Neuron (in vitro differentiated cells): Measurements from ENCODE around the gene COL27A1.

ENCODE experiments used
- H2AFZ ChIP-seq: one replicate; pipeline ENCODE4 v1.6.1; 2013; ENCODE audit warnings: low read depth, mild to moderate bottlenecking, inconsistent platforms, low read length, moderate library complexity
- H3K27me3 ChIP-seq: one replicate; pipeline ENCODE4 v1.6.1; 2013; ENCODE audit warnings: low read length; ENCODE audit not compliant: insufficient read depth
- H3K36me3 ChIP-seq: one replicate; pipeline ENCODE4 v1.6.1; 2013; ENCODE audit warnings: low read length; ENCODE audit not compliant: insufficient read depth
- H3K4me1 ChIP-seq: one replicate; pipeline ENCODE4 v1.6.1; 2013; ENCODE audit warnings: low read length; ENCODE audit not compliant: insufficient read depth
- H3K4me3 ChIP-seq: 2 replicates; pipeline ENCODE4 v1.5.1; 2013; ENCODE audit warnings: mild to moderate bottlenecking, low read length, moderate library complexity
- H3K9me3 ChIP-seq: one replicate; pipeline ENCODE4 v1.6.1; 2013; ENCODE audit warnings: low read length

Gene COL27A1

GRCh38 chr9:114169029-114169951 is 14.0 kb downstream of the COL27A1 start:
- no peaks in the 10 kb centered on the region for H3K36me3 ChIP-seq
- H2AFZ ChIP-seq, result no peak overlapping the region
- no peaks in the 10 kb centered on the region for H3K27me3 ChIP-seq
- H3K4me1 ChIP-seq, result peaks cover 24% of the 10 kb centered on the region
- H3K9me3 ChIP-seq, result peaks cover 1% of the 10 kb centered on the region
- H3K4me3 ChIP-seq, result no peak overlapping the region

- Histone ChIP-seq H2AFZ (no peak overlapping the region), H3K4me3 (no peak overlapping the region), H3K36me3 (no peaks in the 10 kb centered on the region), H3K4me1 (peaks cover 24% of the 10 kb centered on the region), H3K9me3 (peaks cover 1% of the 10 kb centered on the region), H3K27me3 (no peaks in the 10 kb centered on the region)
Measured at GRCh38 chr9:114169952-114170770, 14.8 kb downstream of the COL27A1 start.

GRCh38 chr9:114170771-114171461 is 15.6 kb downstream of the COL27A1 start:
- H3K4me1 ChIP-seq, result peaks cover 24% of the 10 kb centered on the region

GRCh38 chr9:114171500-114171899 is 16.2 kb downstream of the COL27A1 start:
- H3K36me3 ChIP-seq, result no peaks in the 10 kb centered on the region
- H3K27me3 ChIP-seq, result no peaks in the 10 kb centered on the region
- H3K4me1 ChIP-seq, result peaks cover 24% of the 10 kb centered on the region
- no peak overlapping the region for H3K4me3 ChIP-seq
- no peak overlapping the region for H2AFZ ChIP-seq
- H3K9me3 ChIP-seq, result peaks cover 1% of the 10 kb centered on the region

More at GRCh38 chr9:114170771-114171461, 15.6 kb downstream of the COL27A1 start:
- Histone ChIP-seq H3K4me3 (no peak overlapping the region), H3K27me3 (no peaks in the 10 kb centered on the region), H3K9me3 (peaks cover 1% of the 10 kb centered on the region), H3K36me3 (no peaks in the 10 kb centered on the region), H2AFZ (no peak overlapping the region)

- H3K9me3 ChIP-seq, result peaks cover 1% of the 10 kb centered on the region
- no peaks in the 10 kb centered on the region for H3K36me3 ChIP-seq
- H3K4me3 ChIP-seq, result no peak overlapping the region
- H3K27me3 ChIP-seq, result no peaks in the 10 kb centered on the region
- no peak overlapping the region for H2AFZ ChIP-seq
- H3K4me1 ChIP-seq, result peaks cover 27% of the 10 kb centered on the region
Measured at GRCh38 chr9:114172981-114173833, 17.9 kb downstream of the COL27A1 start.

GRCh38 chr9:114174557-114174875 is 19.2 kb downstream of the COL27A1 start:
- Histone ChIP-seq H2AFZ (no peak overlapping the region), H3K9me3 (no peaks in the 10 kb centered on the region), H3K4me1 (peaks cover 26% of the 10 kb centered on the region), H3K36me3 (no peaks in the 10 kb centered on the region), H3K27me3 (no peaks in the 10 kb centered on the region), H3K4me3 (no peak overlapping the region)

- H3K9me3 ChIP-seq, result no peaks in the 10 kb centered on the region
- H3K4me1 ChIP-seq, result peaks cover 20% of the 10 kb centered on the region
- H2AFZ ChIP-seq, result no peak overlapping the region
- H3K36me3 ChIP-seq, result no peaks in the 10 kb centered on the region
- H3K4me3 ChIP-seq, result no peak overlapping the region
- no peaks in the 10 kb centered on the region for H3K27me3 ChIP-seq
Measured at GRCh38 chr9:114174876-114175771, 19.8 kb downstream of the COL27A1 start.

GRCh38 chr9:114176624-114177291 is 21.4 kb downstream of the COL27A1 start:
- H3K27me3 ChIP-seq, result no peaks in the 10 kb centered on the region
- H3K36me3 ChIP-seq, result no peaks in the 10 kb centered on the region
- no peak overlapping the region for H3K4me3 ChIP-seq
- H3K4me1 ChIP-seq, result peaks cover 20% of the 10 kb centered on the region
- H2AFZ ChIP-seq, result no peak overlapping the region
- no peaks in the 10 kb centered on the region for H3K9me3 ChIP-seq

- H3K9me3 ChIP-seq, result no peaks in the 10 kb centered on the region
- no peak overlapping the region for H2AFZ ChIP-seq
- H3K4me3 ChIP-seq, result no peak overlapping the region
- no peaks in the 10 kb centered on the region for H3K27me3 ChIP-seq
- peaks cover 20% of the 10 kb centered on the region for H3K4me1 ChIP-seq
- H3K36me3 ChIP-seq, result no peaks in the 10 kb centered on the region
Measured at GRCh38 chr9:114177423-114178064, 22.2 kb downstream of the COL27A1 start.

GRCh38 chr9:114178076-114178475 is 22.7 kb downstream of the COL27A1 start:
- no peaks in the 10 kb centered on the region for H3K9me3 ChIP-seq
- H2AFZ ChIP-seq, result no peak overlapping the region
- H3K27me3 ChIP-seq, result no peaks in the 10 kb centered on the region
- H3K36me3 ChIP-seq, result no peaks in the 10 kb centered on the region
- peaks cover 16% of the 10 kb centered on the region for H3K4me1 ChIP-seq
- H3K4me3 ChIP-seq, result no peak overlapping the region
